B cell (primary cell): Measurements from ENCODE around the gene ABCF1.

ENCODE experiments used
- CTCF ChIP-seq: fragments of 200-600 bp; IDR thresholded peaks from one replicate; pipeline ENCODE4 v1.8.0; 2022; ENCODE audit warnings: antibody characterized with exemption, mild to moderate bottlenecking
- EZH2 ChIP-seq: IDR thresholded peaks from 2 replicates; pipeline ENCODE4 v1.6.1; 2012; ENCODE audit warnings: borderline replicate concordance, low read depth, mild to moderate bottlenecking, moderate library complexity, low read length; ENCODE audit not compliant: insufficient read depth, poor library complexity, severe bottlenecking

- no peak for TF ChIP-seq CTCF
- TF ChIP-seq EZH2, result no peak
These were observed 41.0 kb downstream of the ABCF1 start for GRCh38 chr6:30612213-30612612.
